Measurements from ENCODE around the gene TNFRSF14. TPM values are rescaled to one million over a fixed set of nuclear protein-coding genes. Genes with fewer than 3 reads are reported as not detected.
A peak's percentile ranks its signal among the peaks of the same experiment; 100 is the strongest.

TNFRSF14 gene
- polyA plus RNA-seq, 2 of the 4 experiments (the other 2 are of a cell fraction), result 0.16 to 0.25 TPM

- TF ChIP-seq ZFP36 (IDR thresholded peaks at IDR 0.05; ENCODE audit: borderline replicate concordance, partially characterized antibody) (no peak), CHD4 (IDR thresholded peaks at IDR 0.05; ENCODE audit: borderline replicate concordance) (no peak), POLR2AphosphoS2 (conservative IDR thresholded peaks at IDR 0.05; ENCODE audit: low read length) (no peak), SREBF2 (IDR thresholded peaks at IDR 0.05) (no peak)
These were observed 30.6 kb upstream of the TNFRSF14 start (continued) for GRCh38 chr1:2525572-2525919.

- Histone ChIP-seq H3K4me3 (peak within 1 kb of the TSS; percentile 84), H3K4me2 (peak within 1 kb of the TSS; percentile 89), H3K9me3 (no peaks in the 10 kb centered on the region), H3K27ac (peak within 1 kb of the TSS; percentile 94 to 99), H3K4me1 (peaks cover 34% of the 10 kb centered on the region)
- POLR2A ChIA-PET, result interaction anchor here (0.5 to 1.9 kb wide), 4 partner anchors 20 to 1329 kb away, joined by 3 to 13 read pairs (median 4); no protein-coding TSS in a partner anchor
- no peak for TF ChIP-seq MYC (IDR thresholded peaks at IDR 0.05; ENCODE audit: borderline replicate concordance, low read length)
- TF ChIP-seq ESRRA (IDR thresholded peaks at IDR 0.05; ENCODE audit: borderline replicate concordance, low read length), result no peak
- TF ChIP-seq NFE2L2 (conservative IDR thresholded peaks at IDR 0.05; ENCODE audit: low read length), result no peak
- no peak for TF ChIP-seq ZFP36 (IDR thresholded peaks at IDR 0.05; ENCODE audit: borderline replicate concordance, partially characterized antibody)
- no peak for TF ChIP-seq USF2 (IDR thresholded peaks at IDR 0.05)
- no peak for TF ChIP-seq POLR2AphosphoS2 (conservative IDR thresholded peaks at IDR 0.05; ENCODE audit: low read length)
- peak; percentile 34; the same call in 1 of the 2 replicates for TF ChIP-seq KDM5A (IDR thresholded peaks at IDR 0.05)
- no peak for TF ChIP-seq CBX8 (IDR thresholded peaks at IDR 0.05)
- no peak for TF ChIP-seq PHF8 (IDR thresholded peaks at IDR 0.05; ENCODE audit: borderline replicate concordance, low read depth)
- TF ChIP-seq, protein P1, sequence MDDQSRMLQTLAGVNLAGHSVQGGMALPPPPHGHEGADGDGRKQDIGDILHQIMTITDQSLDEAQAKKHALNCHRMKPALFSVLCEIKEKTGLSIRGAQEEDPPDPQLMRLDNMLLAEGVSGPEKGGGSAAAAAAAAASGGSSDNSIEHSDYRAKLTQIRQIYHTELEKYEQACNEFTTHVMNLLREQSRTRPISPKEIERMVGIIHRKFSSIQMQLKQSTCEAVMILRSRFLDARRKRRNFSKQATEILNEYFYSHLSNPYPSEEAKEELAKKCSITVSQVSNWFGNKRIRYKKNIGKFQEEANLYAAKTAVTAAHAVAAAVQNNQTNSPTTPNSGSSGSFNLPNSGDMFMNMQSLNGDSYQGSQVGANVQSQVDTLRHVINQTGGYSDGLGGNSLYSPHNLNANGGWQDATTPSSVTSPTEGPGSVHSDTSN (IDR thresholded peaks at IDR 0.05), result 0 out of 2 replicates have a peak, but pooled peaks have one; percentile 33
- no peak for TF ChIP-seq HDAC2 (IDR thresholded peaks at IDR 0.05)
- peak; percentile 55 for TF ChIP-seq POLR2A (IDR thresholded peaks at IDR 0.05; ENCODE audit: low read length)
- TF ChIP-seq BHLHE40 (IDR thresholded peaks at IDR 0.05; ENCODE audit: low read depth, low read length), result no peak
- TF ChIP-seq RAD21 (conservative IDR thresholded peaks at IDR 0.05 in 1 of 2, IDR thresholded peaks at IDR 0.05 in 1 of 2), result no peak
- no peak for TF ChIP-seq EHF (CRISPR knock-in tag; IDR thresholded peaks at IDR 0.05)
- TF ChIP-seq JUN (IDR thresholded peaks at IDR 0.05), result peak in 1 of 2 experiments; percentile 70; a peak in 4 of 5 replicates
- TF ChIP-seq, protein P2, sequence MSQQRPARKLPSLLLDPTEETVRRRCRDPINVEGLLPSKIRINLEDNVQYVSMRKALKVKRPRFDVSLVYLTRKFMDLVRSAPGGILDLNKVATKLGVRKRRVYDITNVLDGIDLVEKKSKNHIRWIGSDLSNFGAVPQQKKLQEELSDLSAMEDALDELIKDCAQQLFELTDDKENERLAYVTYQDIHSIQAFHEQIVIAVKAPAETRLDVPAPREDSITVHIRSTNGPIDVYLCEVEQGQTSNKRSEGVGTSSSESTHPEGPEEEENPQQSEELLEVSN (IDR thresholded peaks at IDR 0.05; ENCODE audit: borderline replicate concordance, low read depth), result no peak
- TF ChIP-seq SREBF2 (IDR thresholded peaks at IDR 0.05), result no peak
- TF ChIP-seq RCOR1 (IDR thresholded peaks at IDR 0.05; ENCODE audit: low read depth, low read length), result no peak
- TF ChIP-seq, protein P3, sequence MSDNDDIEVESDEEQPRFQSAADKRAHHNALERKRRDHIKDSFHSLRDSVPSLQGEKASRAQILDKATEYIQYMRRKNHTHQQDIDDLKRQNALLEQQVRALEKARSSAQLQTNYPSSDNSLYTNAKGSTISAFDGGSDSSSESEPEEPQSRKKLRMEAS (IDR thresholded peaks at IDR 0.05), result 0 out of 2 replicates have a peak, but pooled peaks have one; percentile 21
- no peak for TF ChIP-seq RNF2 (IDR thresholded peaks at IDR 0.05; ENCODE audit: borderline replicate concordance, low read depth)
- TF ChIP-seq GATA3 (IDR thresholded peaks at IDR 0.05; ENCODE audit: borderline replicate concordance), result no peak
- TF ChIP-seq CEBPB (IDR thresholded peaks at IDR 0.05), result no peak
- no peak for TF ChIP-seq HOXB5 (CRISPR knock-in tag; IDR thresholded peaks at IDR 0.05)
- CTCF ChIA-PET, result interaction anchor here (0.6 to 2.7 kb wide), 6 partner anchors 9 to 111 kb away, joined by 3 to 6 read pairs (median 4); no protein-coding TSS in a partner anchor
- DNase-seq (ENCODE audit: low read depth in 1 of 2, low spot score in 1 of 2) (peak; percentile 80 to 93), FAIRE-seq (no peak), ATAC-seq (peak; percentile 94 to 96)
- WGBS (ENCODE audit: missing lambda C conversion rate), result 6% methylated on average over 9 of the region's 107 CpGs
These were observed 30.0 kb upstream of the TNFRSF14 start, which contains the start of gene PANK4 for GRCh38 chr1:2525920-2526823. Gene PANK4, minus strand, starts transcription at chr1:2526596. Its CDS starts 9 bp downstream, at chr1:2526587.

All from A549 (cell line).